GM19324 (cell line): Measurements from ENCODE around the gene WNT4.

Experiments used
- ATAC-seq: cut with Tn5 transposase; IDR thresholded peaks from one replicate; pipeline ENCODE4 v1.9.1; 2021; ENCODE audit warnings: mild to moderate bottlenecking, moderate library complexity; ENCODE audit not compliant: unreplicated experiment, low FRiP score

The WNT4 gene

GRCh38 chr1:22089787-22090186 lies 53.1 kb downstream of the WNT4 start:
- ATAC-seq, result no peak

- no peak for ATAC-seq
Observed at GRCh38 chr1:22089134-22089571, 53.7 kb downstream of the WNT4 start.

GRCh38 chr1:22088331-22088730 lies 54.6 kb downstream of the WNT4 start:
- no peak for ATAC-seq

- no peak for ATAC-seq
Observed at GRCh38 chr1:22080191-22080590, 62.7 kb downstream of the WNT4 start.

- ATAC-seq, result no peak
Observed at GRCh38 chr1:22078133-22078532, 64.8 kb downstream of the WNT4 start.

- ATAC-seq, result no peak
Observed at GRCh38 chr1:22077728-22078127, 65.2 kb downstream of the WNT4 start.

- no peak for ATAC-seq
Observed at GRCh38 chr1:22076346-22076745, 66.6 kb downstream of the WNT4 start.

GRCh38 chr1:22075718-22076117 lies 67.2 kb downstream of the WNT4 start:
- ATAC-seq, result no peak

GRCh38 chr1:22074803-22075202 lies 68.1 kb downstream of the WNT4 start:
- no peak for ATAC-seq

GRCh38 chr1:22071511-22071910 lies 71.4 kb downstream of the WNT4 start:
- ATAC-seq, result no peak
